Measurements from ENCODE around the gene C11orf54.
"Not testable (repeated sequence)": the region's sequence is repeated elsewhere in the genome, so short reads cannot be mapped to it uniquely, and the experiment has no call there.

Gene C11orf54

GRCh38 chr11:93735627-93736026, 5.8 kb upstream of the C11orf54 start:
- no peak for DNase-seq

- no peak for DNase-seq
Observed at GRCh38 chr11:93736129-93736528, 5.3 kb upstream of the C11orf54 start.

- peak; percentile 32 for DNase-seq
Observed at GRCh38 chr11:93737904-93738612, 3.4 kb upstream of the C11orf54 start.

- DNase-seq, result no peak
Observed at GRCh38 chr11:93738647-93739081, 2.8 kb upstream of the C11orf54 start.

- peak; percentile 51 for DNase-seq
Observed at GRCh38 chr11:93740031-93740729, 1.3 kb upstream of the C11orf54 start.

GRCh38 chr11:93740730-93741093, 760 bp upstream of the C11orf54 start:
- DNase-seq, result peak; percentile 68

GRCh38 chr11:93741882-93742226, 382 bp downstream of the C11orf54 start:
- DNase-seq, result no peak

GRCh38 chr11:93743291-93743690, 1.8 kb downstream of the C11orf54 start:
- DNase-seq, result no peak

GRCh38 chr11:93744669-93745004, 3.2 kb downstream of the C11orf54 start:
- DNase-seq, result no peak

- not testable (repeated sequence) for DNase-seq
Observed at GRCh38 chr11:93745005-93745755, 3.7 kb downstream of the C11orf54 start.

- DNase-seq, result no peak
Observed at GRCh38 chr11:93746101-93746500, 4.6 kb downstream of the C11orf54 start.

- no peak for DNase-seq
Observed at GRCh38 chr11:93747122-93747521, 5.7 kb downstream of the C11orf54 start.

- DNase-seq, result no peak
Observed at GRCh38 chr11:93751001-93751400, 9.5 kb downstream of the C11orf54 start.

GRCh38 chr11:93753241-93753640, 11.8 kb downstream of the C11orf54 start:
- DNase-seq, result no peak

- DNase-seq, result no peak
Observed at GRCh38 chr11:93756748-93757147, 15.3 kb downstream of the C11orf54 start.

- no peak for DNase-seq
Observed at GRCh38 chr11:93757301-93757700, 15.8 kb downstream of the C11orf54 start.

GRCh38 chr11:93757924-93758865, 16.7 kb downstream of the C11orf54 start:
- no peak for DNase-seq

- DNase-seq, result not testable (repeated sequence)
Observed at GRCh38 chr11:93759123-93759522, 17.7 kb downstream of the C11orf54 start.

GRCh38 chr11:93761910-93762309, 20.4 kb downstream of the C11orf54 start:
- no peak for DNase-seq

GRCh38 chr11:93765551-93765950, 24.1 kb downstream of the C11orf54 start:
- no peak for DNase-seq

- no peak for DNase-seq
Observed at GRCh38 chr11:93766504-93766903, 25.0 kb downstream of the C11orf54 start.

GRCh38 chr11:93767018-93767417, 25.5 kb downstream of the C11orf54 start:
- no peak for DNase-seq

- DNase-seq, result no peak
Observed at GRCh38 chr11:93770160-93770559, 28.7 kb downstream of the C11orf54 start.

Measured in CD4-positive, alpha-beta T cell treated with Interleukin-10 for 1 hour (primary cell).